NCI-H345 (cell line): Measurements from ENCODE around the gene S100A13.
"Not testable (repeated sequence)": the region's sequence is repeated elsewhere in the genome, so short reads cannot be mapped to it uniquely, and the experiment has no call there.

Experiments used
- DNase-seq: peaks from one replicate; lab custom pipeline; 2025; lab: John Stamatoyannopoulos, UW

The S100A13 gene

DNA sequence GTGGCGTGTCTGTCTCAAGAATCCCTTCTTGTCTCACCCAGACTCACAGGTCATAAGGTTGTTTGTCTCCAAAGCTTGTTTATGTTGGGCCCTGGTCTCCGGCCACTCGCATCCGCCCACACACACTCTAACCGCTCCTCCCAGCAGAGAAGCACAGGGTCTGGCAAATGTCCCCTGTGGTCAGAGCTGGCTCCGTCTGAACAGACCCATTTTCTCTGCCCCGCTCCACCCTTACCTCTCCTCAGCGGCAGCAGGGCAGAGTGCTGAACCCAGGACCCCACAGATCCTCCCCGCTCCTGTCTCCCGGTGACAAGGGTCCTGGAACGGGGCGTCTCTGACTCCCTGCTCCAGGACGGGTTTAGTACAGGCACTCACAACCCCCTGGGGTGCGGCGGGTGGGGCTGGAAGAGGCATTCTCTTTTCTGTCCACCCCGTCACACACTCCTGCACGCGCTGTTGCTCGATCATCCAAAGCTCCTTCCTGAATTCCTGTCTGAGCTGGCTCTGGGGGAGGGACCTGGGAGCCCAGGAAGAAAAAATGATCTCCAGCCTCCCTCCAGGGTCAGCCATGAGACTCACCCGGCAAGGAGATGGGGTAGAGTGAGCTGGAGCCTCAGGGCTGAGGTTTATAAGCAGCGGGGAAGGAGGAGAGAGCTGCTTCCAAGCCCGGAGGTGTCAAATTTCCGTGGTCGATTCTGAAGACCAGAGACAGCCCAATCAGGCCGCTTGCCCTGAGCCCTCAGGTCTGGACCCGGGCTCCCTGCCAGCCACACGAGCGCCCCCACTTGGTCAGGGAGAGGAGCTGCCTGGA is at the start of gene S100A13:
S100A13 (minus strand) TSS at position 602 of the 811 bp plus-strand sequence. CDS start 1,033 bp downstream, outside the sequence.
- DNase-seq: peak; percentile 93

DNA sequence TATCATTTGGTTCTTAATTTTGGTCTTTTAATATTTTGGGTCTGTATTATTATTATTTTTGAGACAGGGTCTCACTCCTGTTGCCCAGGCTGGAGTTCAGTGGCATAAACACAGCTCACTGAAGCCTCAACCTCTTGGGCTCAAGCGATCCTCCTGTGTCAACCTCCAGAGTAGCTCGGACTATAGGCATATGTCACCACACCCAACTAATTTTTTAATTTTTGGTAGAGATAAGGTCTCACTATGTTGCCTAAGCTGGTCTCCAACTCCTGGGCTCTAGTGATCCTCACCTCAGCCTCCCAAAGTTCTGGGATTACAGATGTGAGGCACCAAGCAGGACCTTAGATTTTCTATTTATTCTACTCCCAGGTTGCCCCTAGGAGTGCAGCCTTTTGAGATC is 46.2 kb upstream of the S100A13 start:
- no peak for DNase-seq

DNA sequence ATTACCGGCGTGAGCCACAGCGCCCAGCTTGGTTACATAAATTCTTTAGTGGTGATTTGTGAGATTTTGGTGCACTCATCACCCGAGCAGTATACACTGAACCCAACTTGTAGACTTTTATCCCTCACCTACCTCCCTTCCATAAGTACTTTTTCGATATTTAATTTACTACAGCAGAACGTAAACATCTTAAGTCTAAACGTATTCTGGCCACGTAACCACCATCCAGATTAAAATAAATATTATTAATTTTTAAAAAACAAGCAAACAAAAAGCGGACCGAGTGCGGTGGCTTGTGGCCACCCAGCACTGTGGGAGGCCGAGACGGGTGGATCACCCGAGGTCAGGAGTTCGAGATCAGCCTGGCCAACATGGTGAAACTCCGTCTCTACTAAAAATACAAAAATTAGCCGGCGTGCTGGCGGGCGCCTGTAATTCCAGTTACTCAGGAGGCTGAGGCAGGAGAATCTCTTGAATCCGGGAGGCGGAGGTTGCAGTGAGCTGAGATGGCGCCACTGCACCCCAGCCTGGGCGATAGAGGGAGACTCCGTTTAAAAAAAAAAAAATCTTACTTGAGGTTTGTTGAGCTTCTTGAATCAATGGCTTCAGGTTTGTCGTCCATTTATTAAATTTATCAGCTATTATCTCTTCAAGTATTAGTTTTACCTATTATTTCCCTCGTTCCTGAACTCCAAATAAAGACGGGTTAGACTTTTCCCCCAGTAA is 44.5 kb upstream of the S100A13 start:
- peak; percentile 79 for DNase-seq

DNA sequence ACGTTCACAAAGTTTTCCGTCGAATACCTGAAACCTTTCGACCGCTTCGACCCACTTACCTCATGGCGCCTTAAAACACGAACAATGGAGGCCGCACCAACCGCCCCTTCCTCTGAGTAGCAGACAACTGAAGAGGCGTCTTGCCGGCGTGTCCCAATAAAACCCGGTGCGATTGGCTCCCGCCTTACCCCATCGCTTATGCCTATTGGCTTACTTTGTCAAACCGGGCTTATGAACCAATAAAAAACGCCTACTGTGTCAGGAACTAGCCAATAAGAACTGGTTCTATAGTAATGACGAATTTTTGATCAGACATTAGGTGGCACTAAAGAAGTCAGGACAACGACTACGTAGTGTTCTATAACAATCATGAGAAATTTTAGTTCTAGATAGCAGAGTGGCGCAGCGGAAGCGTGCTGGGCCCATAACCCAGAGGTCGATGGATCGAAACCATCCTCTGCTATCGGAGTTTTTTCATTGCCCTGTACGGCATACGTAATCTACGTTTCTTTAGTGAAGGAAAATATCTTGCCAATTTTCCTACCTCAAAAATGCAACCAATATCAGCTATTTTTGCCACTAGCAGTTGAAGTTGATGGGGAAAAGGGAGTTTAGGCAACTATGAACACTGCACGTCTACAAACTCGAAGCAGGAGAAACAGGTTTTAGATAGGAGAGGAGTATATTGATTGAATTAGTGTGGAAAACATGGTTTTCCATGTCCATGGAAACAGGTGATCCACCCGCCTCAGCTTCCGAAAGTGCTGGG is 43.7 kb upstream of the S100A13 start, which contains the start of gene ILF2:
ILF2 (minus strand) TSS at position 135 of the 769 bp plus-strand sequence; CDS start at position 64, 71 bp downstream.
- DNase-seq: peak; percentile 100

DNA sequence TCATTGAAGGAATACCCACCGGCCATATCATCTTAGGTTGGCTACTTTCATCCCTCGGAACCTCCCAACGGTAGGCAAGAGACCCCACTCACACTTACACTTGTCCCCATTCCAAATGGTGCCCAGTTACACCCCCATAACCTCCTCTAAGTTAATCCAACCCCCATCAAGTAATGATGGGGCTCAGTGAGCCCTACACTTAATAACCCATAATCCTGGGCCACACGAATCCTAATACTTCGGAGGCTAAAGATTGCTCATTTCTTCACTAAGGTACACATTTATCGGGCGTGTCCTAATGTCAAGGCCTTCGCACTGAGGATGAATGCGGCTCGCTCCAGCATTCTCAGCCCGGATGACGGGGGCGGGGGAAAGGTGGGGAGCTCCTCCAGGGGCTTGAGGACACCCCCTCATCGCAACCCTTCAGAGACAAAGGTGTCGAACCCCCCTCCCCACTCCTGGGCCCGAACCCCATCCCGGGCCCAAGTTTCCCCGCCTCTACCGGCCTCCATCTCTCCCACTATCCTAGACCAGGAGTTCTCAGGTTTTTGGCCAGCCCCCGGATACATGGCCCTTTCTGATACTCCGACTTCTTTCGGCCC is 43.1 kb upstream of the S100A13 start:
- DNase-seq: no peak

DNA sequence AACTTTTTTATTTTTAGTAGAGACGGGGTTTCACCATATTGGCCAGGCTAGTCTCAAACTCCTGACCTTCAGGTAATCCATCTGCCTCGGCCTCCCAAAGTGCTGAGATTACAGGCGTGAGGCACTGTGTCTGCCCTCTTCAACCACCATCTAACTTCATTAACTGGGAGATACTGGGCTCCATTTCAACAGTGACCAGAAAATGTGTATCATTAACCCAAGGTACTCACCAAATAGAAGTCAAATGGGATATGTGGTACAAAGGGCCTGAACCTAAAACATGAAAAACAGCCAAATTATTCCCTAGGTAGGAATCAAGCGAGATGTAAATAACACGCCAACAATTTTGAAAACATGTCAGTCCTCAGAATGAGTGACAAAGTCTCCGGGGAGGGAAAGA is 42.3 kb upstream of the S100A13 start:
- DNase-seq: no peak

DNA sequence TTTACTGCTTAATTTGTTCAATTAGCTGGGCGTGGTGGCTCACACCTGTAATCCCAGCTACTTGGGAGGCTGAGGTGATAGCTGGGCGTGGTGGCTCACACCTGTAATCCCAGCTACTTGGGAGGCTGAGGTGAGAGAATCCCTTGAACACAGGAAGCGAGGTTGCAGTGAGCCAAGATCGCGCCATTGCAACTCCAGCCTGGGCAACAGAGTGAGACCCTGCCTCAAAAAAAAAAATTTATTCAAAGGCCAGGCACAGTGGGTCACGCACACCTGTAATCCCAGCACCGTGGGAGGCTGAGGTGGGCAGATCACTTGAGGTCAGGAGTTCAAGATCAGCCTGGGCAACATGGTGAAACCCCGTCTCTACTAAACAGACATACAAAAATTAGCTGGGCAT is 41.4 kb upstream of the S100A13 start:
- DNase-seq: not testable (repeated sequence)

DNA sequence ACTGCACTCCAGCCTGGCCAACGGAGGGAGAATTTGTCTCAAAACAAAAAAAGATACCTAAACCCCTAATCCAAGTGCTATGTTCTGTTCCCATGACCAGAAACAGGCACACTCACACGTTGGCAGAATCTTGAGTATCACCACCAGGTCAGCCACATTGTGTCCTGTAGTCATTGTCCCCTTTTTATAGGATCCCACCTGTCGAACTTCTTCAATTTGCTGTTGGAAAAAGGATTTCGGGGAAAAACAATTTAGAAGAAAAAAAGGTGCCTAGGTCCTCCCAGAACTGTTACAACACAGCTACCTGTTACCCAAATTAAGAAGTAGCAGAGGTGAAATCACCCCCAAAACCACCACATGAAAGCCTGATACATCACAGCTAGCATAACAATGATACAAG is 40.1 kb upstream of the S100A13 start:
- DNase-seq: no peak

DNA sequence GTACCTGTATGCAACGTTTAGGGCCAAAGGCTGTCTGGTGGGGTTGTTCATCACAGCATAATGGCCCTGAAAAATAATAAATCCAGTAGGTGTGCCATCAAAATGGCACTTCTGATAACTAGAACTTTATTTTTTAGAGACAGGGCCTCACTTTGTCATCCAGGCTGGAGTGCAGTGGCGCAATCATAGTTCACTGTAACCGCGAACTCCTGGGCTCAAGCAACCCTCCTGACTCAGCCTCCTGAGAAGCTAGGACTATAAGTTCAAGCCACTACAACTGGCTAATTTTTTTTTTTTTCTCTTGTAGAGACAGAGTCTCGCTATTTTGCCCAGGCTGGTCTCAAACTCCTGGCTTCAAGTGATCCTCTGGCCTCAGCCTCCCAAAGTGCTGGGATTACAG is 35.9 kb upstream of the S100A13 start:
- DNase-seq: no peak

DNA sequence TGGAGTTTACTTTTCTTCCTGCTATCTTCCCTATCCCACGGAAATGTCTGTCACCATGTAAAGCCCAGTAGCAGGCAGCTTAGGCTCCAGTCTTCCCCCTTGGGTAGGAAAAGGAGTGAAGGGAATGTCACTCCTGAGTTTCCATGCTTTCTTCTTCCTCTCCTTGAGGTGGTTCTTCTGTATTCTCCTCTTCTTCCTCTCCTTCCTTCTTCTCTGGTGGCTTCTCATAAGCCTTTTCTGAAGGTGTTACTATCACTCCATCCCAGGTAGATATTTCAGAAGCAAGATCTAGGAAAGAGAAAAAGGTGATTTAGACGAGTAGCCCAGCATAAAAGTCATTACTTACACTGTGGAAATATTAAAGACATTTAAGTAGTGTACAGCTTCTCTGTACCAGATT is 35.0 kb upstream of the S100A13 start:
- DNase-seq: no peak

DNA sequence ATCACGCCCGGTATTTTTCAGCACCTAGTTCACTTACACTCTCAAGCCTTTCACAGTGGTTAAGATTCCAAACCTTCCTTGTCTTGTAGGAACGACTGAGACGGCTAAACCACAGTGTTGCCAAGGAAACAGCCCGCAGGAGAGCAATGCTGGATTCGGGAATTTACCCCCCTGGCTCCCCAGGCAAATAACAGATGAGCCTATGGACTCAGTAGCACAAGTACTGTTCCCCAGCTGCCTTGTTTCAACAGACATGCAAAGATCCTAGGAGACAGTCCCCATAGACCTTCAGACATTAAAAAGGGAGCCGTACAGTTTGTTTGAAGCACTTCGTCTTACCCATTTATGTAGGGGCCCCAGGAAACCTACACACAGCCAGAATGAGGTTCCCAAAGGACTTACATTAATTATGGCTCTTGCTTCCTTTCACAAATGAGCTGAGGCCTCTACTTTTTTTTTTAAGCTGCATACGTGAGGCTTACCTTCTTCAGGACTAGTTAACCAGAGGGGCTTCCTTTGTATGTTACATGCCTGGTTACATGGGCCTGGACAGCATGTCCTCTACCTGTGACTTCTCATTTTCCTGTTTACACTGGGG is 33.9 kb upstream of the S100A13 start:
- DNase-seq: no peak

DNA sequence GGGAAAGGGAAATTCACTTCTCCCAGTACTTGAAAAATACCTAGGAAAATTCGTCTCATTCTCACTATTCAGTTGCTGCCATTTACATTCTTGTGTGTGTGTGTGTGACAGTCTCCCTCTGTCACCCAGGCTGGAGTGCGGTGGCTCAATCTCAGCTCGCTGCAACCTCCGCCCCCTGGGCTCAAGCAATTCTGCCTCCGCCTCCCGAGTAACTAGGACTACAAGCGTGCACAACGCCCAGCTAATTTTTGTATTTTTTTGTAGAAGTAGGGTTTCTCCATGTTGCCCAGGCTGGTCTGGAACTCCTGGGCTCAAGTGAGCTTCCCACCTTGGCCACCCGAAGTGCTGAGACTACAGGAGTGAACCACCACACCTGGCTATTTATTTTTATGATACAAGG is 32.4 kb upstream of the S100A13 start:
- no peak for DNase-seq

DNA sequence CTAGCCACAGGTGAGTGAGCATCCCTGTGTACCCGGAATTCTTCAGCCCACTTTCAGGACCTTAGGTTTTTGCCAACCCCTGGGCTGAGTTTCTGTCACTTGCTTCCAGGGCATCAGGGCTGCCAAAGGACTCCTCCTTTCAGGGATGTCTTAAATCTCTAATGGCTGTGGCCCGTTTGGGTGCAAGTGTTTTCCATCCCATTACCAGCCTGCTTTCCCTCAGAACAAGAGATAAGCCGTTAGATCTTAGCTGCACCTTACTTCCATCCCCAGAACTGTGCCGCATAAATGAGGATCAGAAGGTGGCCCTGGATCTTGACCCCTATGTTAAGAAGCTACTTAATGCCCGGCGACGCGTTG is 31.9 kb upstream of the S100A13 start:
- no peak for DNase-seq

DNA sequence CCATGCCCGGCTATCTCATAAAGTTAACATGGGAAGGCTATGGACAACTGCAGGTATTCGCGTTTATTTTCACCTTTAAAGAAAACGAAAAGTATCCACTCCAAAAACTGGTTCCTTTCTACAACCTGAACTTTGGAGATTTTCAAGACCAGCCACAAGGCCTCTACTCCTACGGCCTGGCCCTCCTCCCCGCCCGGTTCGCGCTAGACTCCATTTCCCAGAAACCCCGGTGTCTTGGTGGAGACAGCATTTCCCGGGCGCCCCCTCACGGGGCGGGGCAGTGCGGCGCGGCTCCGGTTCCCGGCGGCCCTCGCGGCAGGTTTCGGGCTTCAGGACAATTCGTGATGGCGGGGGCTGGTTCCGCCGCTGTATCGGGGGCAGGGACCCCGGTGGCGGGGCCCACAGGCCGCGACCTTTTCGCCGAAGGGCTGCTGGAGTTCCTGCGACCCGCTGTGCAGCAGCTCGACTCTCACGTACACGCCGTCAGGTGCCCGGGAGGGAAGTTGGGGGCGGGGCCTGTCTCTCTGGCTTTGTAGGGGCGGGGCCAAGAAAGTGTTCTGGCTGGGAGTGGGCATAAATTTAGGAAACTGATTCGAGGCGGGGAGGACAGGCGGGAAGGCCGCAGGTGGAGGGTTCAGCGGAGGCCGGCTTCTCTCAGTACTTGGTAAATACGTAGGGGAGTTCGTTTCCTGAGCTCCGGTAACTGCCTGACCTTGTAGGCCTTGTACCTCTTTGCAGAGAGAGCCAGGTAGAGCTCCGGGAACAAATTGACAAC is 31.3 kb upstream of the S100A13 start, which contains the start of gene SNAPIN:
SNAPIN (plus strand) TSS at position 304 of the 775 bp plus-strand sequence; CDS start at position 345, 41 bp downstream.
- peak; percentile 98 for DNase-seq

DNA sequence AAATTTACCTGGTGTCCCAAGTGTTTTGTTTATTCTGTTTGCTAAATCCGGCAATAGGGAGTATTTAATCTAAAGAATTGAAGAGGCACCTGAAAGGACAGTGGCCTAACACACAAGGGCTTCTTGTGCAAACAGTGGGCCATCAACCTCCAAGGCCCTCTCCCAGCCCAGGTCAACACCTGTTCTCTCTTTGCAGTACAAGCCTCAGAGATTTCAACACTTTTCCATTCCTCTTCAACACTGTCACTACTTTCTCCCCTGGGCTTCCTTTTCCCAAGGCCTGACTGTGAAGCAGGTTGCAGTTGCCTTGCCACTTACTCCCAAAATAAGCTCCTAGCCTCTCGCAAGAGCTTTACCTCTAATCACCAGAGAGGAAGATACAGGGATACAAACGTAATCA is 28.0 kb upstream of the S100A13 start:
- no peak for DNase-seq

DNA sequence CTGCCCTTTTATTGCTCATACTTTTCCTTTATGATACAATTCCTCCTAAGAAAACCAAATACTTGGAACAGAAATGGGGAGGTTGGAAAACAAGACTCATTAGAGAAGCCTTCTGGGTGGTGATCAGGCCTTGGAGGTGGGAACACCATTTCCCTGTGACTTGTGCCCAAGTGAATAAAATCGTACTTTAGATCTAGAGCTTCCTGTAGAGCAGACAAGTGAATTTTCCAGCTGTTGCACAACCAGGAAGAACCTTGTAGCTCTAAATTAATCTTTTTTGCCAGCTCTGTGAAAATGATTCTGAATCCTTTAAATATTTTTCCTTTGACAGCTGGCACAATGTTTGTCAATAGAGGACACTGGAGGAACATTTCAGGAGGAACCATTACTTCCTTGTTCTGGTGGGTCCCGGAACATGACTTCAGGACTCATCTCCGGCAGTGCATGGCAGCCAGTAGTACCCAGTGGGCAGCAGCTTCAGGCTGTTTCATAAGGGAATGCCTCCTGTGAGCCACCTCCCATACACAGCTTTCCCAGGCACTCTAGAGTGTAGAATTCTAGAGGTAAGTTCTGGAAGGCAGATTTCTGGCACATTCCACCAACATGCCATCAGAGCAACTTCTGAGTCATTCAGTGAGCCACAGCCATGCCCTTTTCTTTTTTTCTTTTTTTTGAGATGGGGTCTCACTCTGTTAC is 25.6 kb upstream of the S100A13 start:
- DNase-seq: no peak

DNA sequence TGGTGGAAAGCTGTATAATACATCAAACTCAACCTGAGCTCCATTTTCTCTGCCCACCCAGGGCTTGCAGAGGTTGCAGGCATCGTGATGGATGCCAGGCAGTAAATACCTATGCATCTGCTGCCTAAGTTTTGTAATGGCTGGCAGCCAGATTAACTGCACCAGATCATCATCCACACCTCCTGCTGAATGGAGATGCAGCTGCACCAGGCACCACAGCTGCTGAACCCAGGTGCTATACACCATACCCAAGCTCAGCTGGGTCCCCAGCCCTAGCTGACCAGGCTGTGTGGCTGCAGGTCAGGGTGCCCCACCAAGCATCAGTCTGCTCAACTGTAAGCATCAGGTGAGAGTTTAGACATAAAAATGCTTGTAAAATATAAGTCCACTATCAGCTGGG is 24.5 kb upstream of the S100A13 start:
- no peak for DNase-seq

DNA sequence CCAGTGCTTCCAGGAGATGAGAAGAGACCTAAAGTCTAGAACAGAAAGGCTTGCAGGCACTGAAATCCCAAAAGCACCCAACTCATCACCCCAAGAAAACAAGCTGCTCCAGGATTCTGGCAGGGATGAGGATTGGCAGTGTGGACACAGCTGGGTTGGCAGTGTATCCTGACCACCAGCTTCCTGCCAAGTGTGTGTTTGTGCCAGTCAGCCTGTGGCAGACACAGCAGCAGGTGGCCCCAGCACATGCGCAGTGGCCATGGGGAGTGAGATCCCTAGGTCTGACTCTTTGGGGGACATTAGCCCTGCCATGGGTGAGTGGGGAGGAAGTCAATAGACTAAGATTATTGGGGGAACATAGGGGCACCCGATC is 22.5 kb upstream of the S100A13 start:
- DNase-seq: peak; percentile 29

DNA sequence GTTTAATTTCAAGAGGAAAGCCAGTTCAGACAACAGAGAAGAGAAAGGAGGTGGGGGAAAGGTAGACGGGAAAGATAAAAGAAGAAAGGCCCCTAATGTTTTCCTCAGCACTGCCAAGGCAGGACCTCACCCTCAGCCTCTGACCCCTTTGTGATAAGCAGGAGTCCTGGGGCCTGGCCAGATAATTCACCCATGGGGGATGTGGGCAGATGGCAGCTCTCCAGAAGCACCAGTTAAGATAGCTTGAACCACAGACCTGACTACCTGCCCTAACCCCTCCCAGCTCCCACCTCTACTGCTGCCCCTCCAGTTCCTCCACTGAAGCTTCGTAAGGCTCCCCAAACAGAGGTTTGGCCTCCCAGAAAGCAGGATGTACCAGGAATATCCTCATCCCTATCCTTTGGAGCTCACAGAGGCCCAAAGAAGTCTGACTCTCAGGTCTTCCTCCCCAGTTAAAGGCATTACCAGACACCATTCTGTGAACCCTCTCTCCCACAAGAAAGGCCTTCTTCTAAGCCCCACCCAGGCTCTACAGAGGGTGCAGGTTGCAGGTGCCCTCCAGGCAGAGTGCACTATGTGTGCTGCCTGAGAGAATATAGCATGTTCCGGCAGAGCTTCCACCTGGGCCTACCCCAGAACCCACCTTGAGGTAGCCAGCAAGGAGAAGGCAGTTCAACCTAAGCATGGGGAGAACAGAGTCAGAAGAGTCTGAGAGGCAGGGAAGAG is 22.0 kb upstream of the S100A13 start:
- no peak for DNase-seq
